H1 (cell line): ENCODE data around the gene PFDN1. TPM values are rescaled to one million over a fixed set of nuclear protein-coding genes. Genes with fewer than 3 reads are reported as not detected.
A peak's percentile ranks its signal among the peaks of the same experiment; 100 is the strongest.

Experiments used
- CTCF ChIA-PET: fragments of 300-600 bp; sonication (Branson Sonifier 250); formaldehyde crosslinking; loops from one replicate; lab custom pipeline; 2021; ENCODE audit not compliant: partially characterized antibody; lab: Charles Lee
- POLR2A ChIA-PET: fragments of 300-600 bp; sonication (Branson Sonifier 250); formaldehyde crosslinking; loops from one replicate; lab custom pipeline; 2021; ENCODE audit warnings: inconsistent platforms; ENCODE audit not compliant: partially characterized antibody; lab: Charles Lee
- DNase-seq, 2 experiments: peaks; one replicate each; pipeline versions ENCODE4 v3.0.0 to v3.0.0-alpha.2; 2010 to 2022; ENCODE audit warnings: low spot score in 2 of 2, low read depth in 1 of 2, mixed read lengths in 1 of 2
- FAIRE-seq: peaks from 2 replicates; lab custom pipeline; 2011; peaks lifted over from hg19 to GRCh38; lab: Jason Lieb, UNC
- H2AFZ ChIP-seq: 2 replicates; pipeline ENCODE4 v1.8.1; 2012; ENCODE audit warnings: low read length, inconsistent platforms
- H2AK5ac ChIP-seq: 2 replicates; pipeline ENCODE4 v1.6.1; 2013; ENCODE audit warnings: low read depth, low read length
- H2BK120ac ChIP-seq: replicated peaks from 2 replicates; pipeline ENCODE3; 2013; ENCODE audit warnings: low read depth, low read length, inconsistent platforms
- H2BK12ac ChIP-seq: 2 replicates; pipeline ENCODE4 v1.6.1; 2013; ENCODE audit warnings: low read depth, low read length
- H2BK15ac ChIP-seq: 2 replicates; pipeline ENCODE4 v1.6.1; 2013; ENCODE audit warnings: low read length
- H2BK20ac ChIP-seq: 2 replicates; pipeline ENCODE4 v1.6.1; 2013; ENCODE audit warnings: low read length
- H2BK5ac ChIP-seq: 2 replicates; pipeline ENCODE4 v1.6.1; 2013; ENCODE audit warnings: low read depth, low read length
- H3K14ac ChIP-seq: 2 replicates; pipeline ENCODE4 v1.6.1; 2013; ENCODE audit warnings: inconsistent platforms; ENCODE audit not compliant: insufficient read length
- H3K18ac ChIP-seq: 2 replicates; pipeline ENCODE4 v1.6.1; 2013; ENCODE audit warnings: low read length; ENCODE audit errors: extremely low read depth
- H3K23ac ChIP-seq: 2 replicates; pipeline ENCODE4 v1.6.1; 2013; ENCODE audit warnings: inconsistent platforms; ENCODE audit not compliant: insufficient read length
- H3K23me2 ChIP-seq: 2 replicates; pipeline ENCODE4 v1.6.1; 2013; ENCODE audit warnings: low read depth, low read length
- H3K27ac ChIP-seq: 2 replicates; pipeline ENCODE4 v1.6.1; 2011; ENCODE audit warnings: low read depth, low read length, inconsistent platforms
- H3K27me3 ChIP-seq, 4 experiments: replicated peaks in 1 of 4; 1 replicate in 1 of 4; 2 replicates in 3 of 4; pipeline versions ENCODE4 v1.6.1 to v1.8.1; 2011 to 2013; ENCODE audit warnings: low read length in 3 of 4, mild to moderate bottlenecking in 3 of 4, inconsistent platforms in 2 of 4, mixed read lengths in 2 of 4, moderate library complexity in 1 of 4; ENCODE audit not compliant: control insufficient read depth in 3 of 4, insufficient read depth in 3 of 4; ENCODE audit errors: extremely low read depth in 1 of 4
- H3K36me3 ChIP-seq, 4 experiments: 2 replicates each; pipeline versions ENCODE4 v1.6.1 to v1.8.1; 2011 to 2013; ENCODE audit warnings: mild to moderate bottlenecking in 4 of 4, low read length in 3 of 4, moderate library complexity in 2 of 4, control low read depth in 1 of 4, inconsistent platforms in 1 of 4; ENCODE audit not compliant: insufficient read depth in 4 of 4, control insufficient read depth in 2 of 4
- H3K4ac ChIP-seq: replicated peaks from 2 replicates; pipeline ENCODE3; 2013; ENCODE audit warnings: low read length, low read depth, mixed read lengths, inconsistent platforms; ENCODE audit not compliant: insufficient read length
- H3K4me1 ChIP-seq, 4 experiments: replicated peaks in 1 of 4; 1 replicate in 1 of 4; 2 replicates in 3 of 4; pipeline versions ENCODE4 v1.6.1 to v1.8.1; 2011 to 2013; ENCODE audit warnings: low read length in 3 of 4, inconsistent platforms in 2 of 4, mixed read lengths in 1 of 4; ENCODE audit not compliant: insufficient read depth in 4 of 4, control insufficient read depth in 3 of 4
- H3K4me2 ChIP-seq, 2 experiments: 2 replicates each; pipeline versions ENCODE4 v1.6.1 to v1.8.1; 2011 to 2013; ENCODE audit warnings: low read depth in 2 of 2, low read length in 2 of 2, control low read depth in 1 of 2, inconsistent platforms in 1 of 2, mild to moderate bottlenecking in 1 of 2; ENCODE audit not compliant: insufficient read depth in 1 of 2
- H3K4me3 ChIP-seq, 4 experiments: fragments of 200-600, 300-600 bp in 1 of 4; sonication (generic), shearing (Covaris generic), sonication (Bioruptor Twin) in 1 of 4; 2 replicates each; pipeline versions ENCODE4 v1.5.1 to v1.8.1; 2011 to 2016; ENCODE audit warnings: low read length in 4 of 4, low read depth in 3 of 4, control low read depth in 2 of 4, inconsistent platforms in 2 of 4, mild to moderate bottlenecking in 2 of 4, mixed read lengths in 1 of 4, moderate library complexity in 1 of 4; ENCODE audit not compliant: insufficient read depth in 2 of 4; ENCODE audit errors: extremely low read depth in 1 of 4
- H3K56ac ChIP-seq: replicated peaks from 2 replicates; pipeline ENCODE3; 2013; ENCODE audit warnings: low read depth, mild to moderate bottlenecking, mixed read lengths, low read length, inconsistent platforms; ENCODE audit not compliant: insufficient read length
- H3K79me1 ChIP-seq: 2 replicates; pipeline ENCODE4 v1.6.1; 2013; ENCODE audit warnings: low read depth, low read length, control low read depth
- H3K79me2 ChIP-seq, 2 experiments: 2 replicates each; pipeline versions ENCODE4 v1.6.1 to v1.8.1; 2012 to 2013; ENCODE audit warnings: low read length in 2 of 2, mild to moderate bottlenecking in 2 of 2, inconsistent platforms in 1 of 2; ENCODE audit not compliant: insufficient read depth in 2 of 2, control insufficient read depth in 1 of 2
- H3K9ac ChIP-seq, 4 experiments: replicated peaks in 1 of 4; 1 replicate in 1 of 4; 2 replicates in 3 of 4; pipeline versions ENCODE4 v1.6.1 to v1.8.1; 2011 to 2013; ENCODE audit warnings: low read depth in 3 of 4, low read length in 3 of 4, control low read depth in 2 of 4, mild to moderate bottlenecking in 2 of 4, moderate library complexity in 2 of 4, inconsistent platforms in 1 of 4; ENCODE audit errors: extremely low read depth in 1 of 4
- H3K9me3 ChIP-seq, 2 experiments: 2 replicates each; pipeline versions ENCODE4 v1.6.1 to v1.8.1; 2012 to 2013; ENCODE audit warnings: mild to moderate bottlenecking in 2 of 2, moderate library complexity in 2 of 2, control low read depth in 1 of 2, inconsistent platforms in 1 of 2, low read depth in 1 of 2, low read length in 1 of 2, mixed read lengths in 1 of 2; ENCODE audit not compliant: insufficient read depth in 2 of 2
- H4K20me1 ChIP-seq, 2 experiments: replicated peaks in 1 of 2; 2 replicates each; pipeline versions ENCODE3 to v1.8.1; 2011 to 2013; ENCODE audit warnings: inconsistent platforms in 2 of 2, low read length in 2 of 2, mild to moderate bottlenecking in 1 of 2; ENCODE audit not compliant: insufficient read depth in 2 of 2, control insufficient read depth in 1 of 2
- H4K5ac ChIP-seq: 2 replicates; pipeline ENCODE4 v1.6.1; 2013; ENCODE audit warnings: low read length, low read depth, mixed read lengths, inconsistent platforms; ENCODE audit not compliant: insufficient read length
- H4K8ac ChIP-seq: 2 replicates; pipeline ENCODE4 v1.8.0; 2013; ENCODE audit warnings: mild to moderate bottlenecking, moderate library complexity, low read length, inconsistent platforms; ENCODE audit not compliant: insufficient read depth; ENCODE audit errors: extremely low read depth
- H4K91ac ChIP-seq: replicated peaks from 2 replicates; pipeline ENCODE3; 2013; ENCODE audit warnings: low read length, mixed read lengths, inconsistent platforms; ENCODE audit not compliant: insufficient read length
- CBX5 ChIP-seq: fragments of 300-800, 300-1000 bp; sonication (generic); IDR thresholded peaks from 2 replicates; pipeline ENCODE4 v1.7.1; 2016; ENCODE audit warnings: antibody characterized with exemption, low read length, low read depth
- WGBS, 2 experiments: shearing (Covaris generic) in 1 of 2; methylation state at CpG; one replicate each; pipeline versions ENCODE4 v1.1.6 to v1.1.7; 2013 to 2015; ENCODE audit warnings: low lambda C conversion rate in 2 of 2, mixed read lengths in 2 of 2, inconsistent platforms in 1 of 2, low coverage in 1 of 2, missing lambda C conversion rate in 1 of 2; ENCODE audit not compliant: insufficient replicate concordance in 2 of 2, insufficient coverage in 1 of 2, insufficient read length in 1 of 2; ENCODE audit errors: extremely low coverage in 1 of 2, missing lambda C conversion rate in 1 of 2; 5-methylcytosine and 5-hydroxymethylcytosine counted together
- polyA plus RNA-seq, 7 experiments: library from polyadenylated mRNA; depleted of rRNA in 3 of 7; stranded (reverse) in 5 of 7; unstranded in 2 of 7; fragments of >200 nt in 5 of 7; fragments of 200-250 nt in 2 of 7; gene quantifications; 1 replicate in 5 of 7; 2 replicates in 1 of 7; 4 replicates in 1 of 7; pipeline versions ENCODE4 v1.2.1 to v1.2.3, GENCODE V29; 2011 to 2013; ENCODE audit warnings: missing spikeins in 2 of 7, mixed read lengths in 2 of 7
- total RNA-seq: library from RNA; stranded (reverse); fragmentation: NEBNext Ultra II Directional; extraction: Animal tissue kit (Norgen Biotek cat#: 25700); gene quantifications from 2 replicates; pipeline ENCODE4 v1.2.1, GENCODE V29; 2021

The PFDN1 gene
- total and polyA plus RNA-seq, 2 of the 8 experiments (the other 6 are each of a cell fraction or from before 2014, with no cell fraction given) = 53.0 to 89.6 TPM

DNA sequence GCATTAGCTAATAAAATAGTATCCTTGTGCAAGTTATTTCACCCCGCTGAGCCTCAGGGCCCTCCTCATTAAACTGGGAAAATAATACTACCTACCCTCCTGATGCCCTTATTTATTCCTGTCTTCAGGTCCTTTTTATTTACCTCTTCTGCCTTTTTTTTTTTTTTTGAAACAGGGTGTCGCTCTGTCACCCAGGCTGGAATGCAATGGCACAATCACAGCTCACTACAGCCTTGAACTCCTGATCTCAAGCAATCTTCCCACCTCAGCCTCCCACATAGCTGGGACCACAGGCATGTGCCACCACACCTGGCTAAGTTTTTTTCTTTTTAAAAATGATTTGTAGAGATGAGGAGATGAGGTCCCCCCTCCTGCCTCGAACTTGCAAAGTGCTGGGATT, 22.6 kb upstream of the PFDN1 start:
- no peak overlapping the region for H2AK5ac ChIP-seq
- no peak overlapping the region for H4K91ac ChIP-seq
- no peak for TF ChIP-seq CBX5
- H3K79me2 ChIP-seq = no peaks in the 10 kb centered on the region
- no peak overlapping the region for H3K4me3 ChIP-seq
- no peak overlapping the region for H2AFZ ChIP-seq
- H4K8ac ChIP-seq = no peak overlapping the region
- no peak overlapping the region for H3K56ac ChIP-seq
- no peak overlapping the region for H3K9ac ChIP-seq
- H3K4me2 ChIP-seq = no peak overlapping the region
- no peak overlapping the region for H2BK20ac ChIP-seq
- H3K4me1 ChIP-seq = peaks cover 0 to 5% (median 0%) of the 10 kb centered on the region in 4 experiments; a peak in 3 of 7 replicates
- H3K18ac ChIP-seq = no peak overlapping the region; the same call in 1 of the 2 replicates
- FAIRE-seq = no peak
- H3K36me3 ChIP-seq = no peaks in the 10 kb centered on the region
- no peaks in the 10 kb centered on the region for H3K23me2 ChIP-seq
- no peak overlapping the region for H2BK5ac ChIP-seq
- no peak overlapping the region for H4K5ac ChIP-seq
- no peaks in the 10 kb centered on the region for H3K79me1 ChIP-seq
- H3K27ac ChIP-seq = no peak overlapping the region
- H2BK12ac ChIP-seq = 0 out of 2 replicates have a peak overlapping the region, but pooled peaks have one; percentile 17
- no peak overlapping the region for H3K14ac ChIP-seq
- ChIA-PET POLR2A (interaction anchor here (1.3 to 3.2 kb wide), 3 partner anchors 11 to 23 kb away, joined by 3 to 13 read pairs (median 4); partner anchors contain the start of genes HBEGF and PFDN1), CTCF (interaction anchor here (0.8 to 14.2 kb wide), 5 partner anchors 14 to 83 kb away, joined by 3 to 102 read pairs (median 5); partner anchors contain the start of gene HBEGF)
- DNase-seq = no peak
- no peaks in the 10 kb centered on the region for H4K20me1 ChIP-seq
- H3K23ac ChIP-seq = no peak overlapping the region
- no peak overlapping the region for H2BK15ac ChIP-seq
- H3K9me3 ChIP-seq = no peaks in the 10 kb centered on the region
- WGBS, 2 experiments = 86% methylated on average over 2 of the region's 3 CpGs; no CpG with 5 or more reads in 1 of the 2 experiments
- no peaks in the 10 kb centered on the region for H3K27me3 ChIP-seq
- H2BK120ac ChIP-seq = no peak overlapping the region
- H3K4ac ChIP-seq = no peak overlapping the region
